Ishikawa (cell line): ENCODE results near the gene ABLIM2.

Experiments used
- CEBPB ChIP-seq: IDR thresholded peaks from 2 replicates; pipeline ENCODE4 v1.6.1; 2012
- CREB1 ChIP-seq: IDR thresholded peaks from 2 replicates; pipeline ENCODE4 v1.6.1; 2012; ENCODE audit warnings: low read depth
- EGR1 ChIP-seq: IDR thresholded peaks from 2 replicates; pipeline ENCODE4 v1.6.1; 2012
- EP300 ChIP-seq: IDR thresholded peaks from 2 replicates; pipeline ENCODE4 v1.6.1; 2012; ENCODE audit warnings: borderline replicate concordance
- FOXM1 ChIP-seq: IDR thresholded peaks from 2 replicates; pipeline ENCODE4 v1.6.1; 2012; ENCODE audit warnings: low read depth, borderline replicate concordance
- MAX ChIP-seq: IDR thresholded peaks from 2 replicates; pipeline ENCODE4 v1.6.1; 2012
- NFIC ChIP-seq: IDR thresholded peaks from 2 replicates; pipeline ENCODE4 v1.6.1; 2012
- RAD21 ChIP-seq: IDR thresholded peaks from 2 replicates; pipeline ENCODE4 v1.6.1; 2012; ENCODE audit warnings: low read depth
- TAF1 ChIP-seq: IDR thresholded peaks from 2 replicates; pipeline ENCODE4 v1.6.1; 2012; ENCODE audit warnings: low read depth, mild to moderate bottlenecking
- USF1 ChIP-seq: IDR thresholded peaks from 2 replicates; pipeline ENCODE4 v1.6.1; 2012
- YY1 ChIP-seq: IDR thresholded peaks from 2 replicates; pipeline ENCODE4 v1.6.1; 2012; ENCODE audit warnings: low read depth
- ZBTB7A ChIP-seq: IDR thresholded peaks from 2 replicates; pipeline ENCODE4 v1.6.1; 2012; ENCODE audit warnings: low read depth
- TF ChIP-seq, protein P1 (sequence below): IDR thresholded peaks from 2 replicates; pipeline ENCODE4 v1.6.1; 2012; ENCODE audit warnings: low read depth, mild to moderate bottlenecking

DNA sequence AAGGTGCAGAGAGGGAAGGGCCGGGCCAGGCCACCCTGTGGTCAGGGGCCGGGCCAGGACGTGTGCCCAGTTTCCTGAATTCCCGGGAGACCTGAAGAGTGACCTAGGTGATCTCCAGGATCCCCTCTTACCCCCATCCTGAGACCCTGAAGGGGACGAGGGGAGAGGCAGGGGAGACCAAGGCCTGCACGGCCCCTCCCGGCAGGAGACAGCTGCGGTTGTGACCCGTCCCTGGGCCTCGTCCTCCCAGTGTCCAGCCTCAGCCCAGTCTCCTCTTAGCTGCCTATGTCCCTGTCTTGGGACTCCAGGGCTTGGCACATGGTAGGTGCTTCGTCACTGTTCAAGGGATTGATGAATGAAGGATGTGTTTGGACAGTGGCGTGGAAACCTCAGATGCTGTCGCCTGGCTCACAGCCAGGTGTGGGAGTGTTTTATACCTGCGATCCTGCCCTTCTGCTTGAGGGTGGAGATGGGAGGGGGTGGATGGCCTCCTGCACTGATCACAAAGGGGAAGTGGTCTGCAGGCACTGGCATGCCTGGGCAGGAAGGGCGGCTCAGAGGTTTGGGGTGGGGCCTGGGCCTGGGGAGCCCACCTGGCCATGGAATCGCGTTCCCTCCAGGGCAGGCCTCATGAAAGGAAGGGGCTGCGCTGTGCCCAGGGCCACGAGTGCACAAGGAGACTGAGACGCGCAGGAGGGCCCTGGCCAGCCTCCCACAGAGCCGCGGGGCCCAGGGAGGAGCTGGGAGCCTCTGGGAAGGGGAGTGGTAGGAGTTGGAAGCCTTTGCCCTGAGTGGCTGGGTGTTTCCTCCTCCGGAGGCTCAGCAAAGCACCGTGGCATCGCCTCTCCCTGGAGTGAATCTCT is 47.4 kb upstream of the ABLIM2 start:
- no peak for TF ChIP-seq MAX
- TF ChIP-seq USF1, result no peak
- no peak for TF ChIP-seq CREB1
- no peak for TF ChIP-seq FOXM1
- TF ChIP-seq CEBPB, result no peak
- TF ChIP-seq ZBTB7A, result no peak
- TF ChIP-seq RAD21, result no peak
- no peak for TF ChIP-seq YY1
- TF ChIP-seq, protein P1, sequence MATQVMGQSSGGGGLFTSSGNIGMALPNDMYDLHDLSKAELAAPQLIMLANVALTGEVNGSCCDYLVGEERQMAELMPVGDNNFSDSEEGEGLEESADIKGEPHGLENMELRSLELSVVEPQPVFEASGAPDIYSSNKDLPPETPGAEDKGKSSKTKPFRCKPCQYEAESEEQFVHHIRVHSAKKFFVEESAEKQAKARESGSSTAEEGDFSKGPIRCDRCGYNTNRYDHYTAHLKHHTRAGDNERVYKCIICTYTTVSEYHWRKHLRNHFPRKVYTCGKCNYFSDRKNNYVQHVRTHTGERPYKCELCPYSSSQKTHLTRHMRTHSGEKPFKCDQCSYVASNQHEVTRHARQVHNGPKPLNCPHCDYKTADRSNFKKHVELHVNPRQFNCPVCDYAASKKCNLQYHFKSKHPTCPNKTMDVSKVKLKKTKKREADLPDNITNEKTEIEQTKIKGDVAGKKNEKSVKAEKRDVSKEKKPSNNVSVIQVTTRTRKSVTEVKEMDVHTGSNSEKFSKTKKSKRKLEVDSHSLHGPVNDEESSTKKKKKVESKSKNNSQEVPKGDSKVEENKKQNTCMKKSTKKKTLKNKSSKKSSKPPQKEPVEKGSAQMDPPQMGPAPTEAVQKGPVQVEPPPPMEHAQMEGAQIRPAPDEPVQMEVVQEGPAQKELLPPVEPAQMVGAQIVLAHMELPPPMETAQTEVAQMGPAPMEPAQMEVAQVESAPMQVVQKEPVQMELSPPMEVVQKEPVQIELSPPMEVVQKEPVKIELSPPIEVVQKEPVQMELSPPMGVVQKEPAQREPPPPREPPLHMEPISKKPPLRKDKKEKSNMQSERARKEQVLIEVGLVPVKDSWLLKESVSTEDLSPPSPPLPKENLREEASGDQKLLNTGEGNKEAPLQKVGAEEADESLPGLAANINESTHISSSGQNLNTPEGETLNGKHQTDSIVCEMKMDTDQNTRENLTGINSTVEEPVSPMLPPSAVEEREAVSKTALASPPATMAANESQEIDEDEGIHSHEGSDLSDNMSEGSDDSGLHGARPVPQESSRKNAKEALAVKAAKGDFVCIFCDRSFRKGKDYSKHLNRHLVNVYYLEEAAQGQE, result no peak
- no peak for TF ChIP-seq EP300
- no peak for TF ChIP-seq TAF1
- TF ChIP-seq EGR1, result no peak
- TF ChIP-seq NFIC, result no peak
